ENCODE data around the gene PAOX.
"Not testable (repeated sequence)": the region's sequence is repeated elsewhere in the genome, so short reads cannot be mapped to it uniquely, and the experiment has no call there.

The PAOX gene

DNA sequence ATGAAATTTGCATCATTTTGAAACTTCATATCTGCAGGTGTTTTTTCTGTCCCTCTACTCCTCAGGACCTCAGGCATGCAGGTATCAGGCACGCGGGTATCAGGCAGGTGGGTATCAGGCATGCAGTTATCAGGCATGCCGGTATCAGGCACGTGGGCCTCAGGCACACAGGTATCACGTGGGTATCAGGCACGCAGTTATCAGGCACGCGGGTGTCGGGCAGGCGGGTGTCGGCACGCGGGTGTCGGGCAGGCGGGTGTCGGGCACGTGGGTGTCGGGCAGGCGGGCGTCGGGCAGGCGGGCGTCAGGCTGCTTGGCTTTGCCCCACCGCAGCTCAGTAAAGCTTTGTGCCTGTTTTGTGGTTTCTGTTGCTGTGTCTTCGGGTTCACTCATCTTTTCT is 36.7 kb downstream of the PAOX start:
- no peak for TF ChIP-seq GATA2 (IDR thresholded peaks at IDR 0.05; ENCODE audit: low read depth, low read length)
- no peak for TF ChIP-seq GATA3 (IDR thresholded peaks at IDR 0.05; ENCODE audit: low read depth, low read length)

DNA sequence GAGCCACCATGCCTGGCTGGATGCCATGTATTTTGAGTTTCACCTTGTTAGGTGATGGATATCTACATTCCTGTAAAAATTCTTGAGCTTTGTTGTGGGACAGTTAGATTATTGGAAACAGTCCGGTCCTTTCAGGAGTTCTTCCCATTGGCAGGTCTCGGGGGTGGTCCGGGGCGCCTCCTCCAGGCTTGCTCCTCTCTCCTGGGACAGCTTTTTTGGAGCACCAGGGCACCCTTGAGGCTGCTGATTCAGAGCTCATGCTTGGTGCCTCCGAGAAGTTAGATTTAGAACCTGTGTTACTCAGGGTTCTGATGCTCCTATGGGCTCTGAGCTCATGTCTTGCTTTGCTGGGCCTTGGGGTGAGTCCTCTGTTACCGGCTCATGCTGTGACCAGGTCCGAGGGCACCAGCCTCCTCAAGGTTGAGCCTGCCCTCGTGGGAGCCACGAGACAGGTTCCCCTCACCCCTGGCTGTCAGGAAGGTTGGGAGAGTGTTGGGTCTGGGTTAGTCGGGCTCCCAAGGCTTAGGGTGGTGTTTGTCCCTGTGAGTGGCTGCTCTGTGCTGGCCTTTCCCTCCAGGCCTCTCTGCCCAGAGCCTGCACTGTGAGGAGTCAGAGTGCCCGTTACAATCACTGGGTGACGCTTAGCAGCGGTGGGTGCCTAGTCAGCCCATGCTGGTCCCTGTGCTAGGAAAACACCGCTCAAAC is 39.4 kb downstream of the PAOX start:
- TF ChIP-seq GATA2 (IDR thresholded peaks at IDR 0.05; ENCODE audit: low read depth, low read length) (no peak), GATA3 (IDR thresholded peaks at IDR 0.05; ENCODE audit: low read depth, low read length) (no peak)

DNA sequence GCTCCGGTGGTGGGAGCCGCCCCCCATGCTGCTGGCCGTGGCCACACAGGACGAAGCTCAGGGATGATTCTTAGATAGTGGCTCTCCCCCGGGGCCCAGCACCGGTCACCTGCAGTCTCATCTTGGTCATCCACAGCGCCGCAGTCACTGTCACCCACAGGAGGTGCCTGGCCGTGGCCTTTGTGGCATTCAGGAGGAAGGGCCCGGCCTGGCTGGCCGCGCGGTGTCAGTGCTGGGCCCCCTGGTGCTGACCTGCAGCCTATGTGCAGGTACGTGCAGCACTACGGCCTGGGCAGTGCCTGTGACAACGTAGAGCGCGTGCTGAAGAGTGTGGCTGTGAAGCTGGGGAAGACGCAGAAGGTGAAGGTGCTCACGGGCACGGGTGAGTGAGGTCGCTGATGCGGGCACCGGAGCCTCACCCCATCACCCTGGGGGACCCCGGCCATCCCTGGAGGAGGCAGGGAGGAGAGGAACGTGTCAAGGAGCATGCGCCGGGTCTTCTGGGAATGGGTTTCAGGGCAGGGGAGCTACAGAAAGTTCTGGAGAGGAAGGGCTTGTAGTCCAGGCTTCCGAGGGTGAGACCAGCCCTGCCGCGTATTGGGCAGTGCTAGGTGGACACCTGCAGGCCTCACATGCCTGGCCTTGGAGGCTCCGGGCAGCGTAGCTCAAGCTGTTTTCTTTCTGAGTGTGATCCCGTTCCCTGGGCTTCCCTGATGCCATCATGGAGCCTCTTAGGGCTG is 40.3 kb downstream of the PAOX start:
- no peak for TF ChIP-seq GATA3 (IDR thresholded peaks at IDR 0.05; ENCODE audit: low read depth, low read length)
- no peak for TF ChIP-seq GATA2 (IDR thresholded peaks at IDR 0.05; ENCODE audit: low read depth, low read length)

DNA sequence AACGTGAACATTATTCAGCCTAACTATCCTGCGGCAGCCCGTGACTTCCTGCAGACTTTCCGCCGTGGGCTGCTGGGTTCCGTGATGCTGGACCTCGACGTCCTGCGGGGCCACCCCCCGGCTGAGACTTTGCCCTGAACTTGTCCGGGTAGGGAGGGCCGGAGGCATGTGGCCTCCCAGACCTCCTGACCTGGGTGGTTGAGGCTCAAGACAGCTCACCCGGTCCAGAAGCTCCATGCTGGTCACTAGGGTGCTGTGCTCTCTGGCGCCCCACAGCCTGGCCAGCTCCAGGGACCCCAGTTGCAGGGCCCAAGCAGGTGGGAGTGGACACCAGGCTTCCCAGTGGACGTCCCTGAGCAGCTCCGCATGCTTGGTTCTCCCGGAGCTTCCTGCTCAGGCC is 41.0 kb downstream of the PAOX start:
- no peak for TF ChIP-seq GATA2 (IDR thresholded peaks at IDR 0.05; ENCODE audit: low read depth, low read length)

DNA sequence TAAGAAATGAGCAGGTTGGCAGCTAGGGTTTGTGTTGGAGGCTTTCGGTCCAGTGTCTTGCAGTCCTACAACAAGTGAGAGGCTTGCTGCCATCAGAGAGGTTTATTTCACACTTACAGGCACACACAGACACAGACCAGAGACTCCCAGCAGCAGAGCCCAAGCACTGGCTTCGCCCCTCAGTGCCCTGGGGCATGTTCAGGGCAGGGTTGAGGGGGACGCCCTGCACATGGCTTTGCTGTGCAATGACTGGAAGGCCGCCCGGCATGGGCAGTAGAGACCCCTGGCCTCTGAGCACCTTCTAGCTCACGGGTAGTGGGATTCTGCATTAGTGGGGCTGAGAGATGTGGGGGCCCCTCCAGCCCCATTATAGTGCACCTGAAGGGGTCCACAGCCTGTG is 41.5 kb downstream of the PAOX start:
- TF ChIP-seq GATA2 (IDR thresholded peaks at IDR 0.05; ENCODE audit: low read depth, low read length) (no peak), GATA3 (IDR thresholded peaks at IDR 0.05; ENCODE audit: low read depth, low read length) (no peak)

DNA sequence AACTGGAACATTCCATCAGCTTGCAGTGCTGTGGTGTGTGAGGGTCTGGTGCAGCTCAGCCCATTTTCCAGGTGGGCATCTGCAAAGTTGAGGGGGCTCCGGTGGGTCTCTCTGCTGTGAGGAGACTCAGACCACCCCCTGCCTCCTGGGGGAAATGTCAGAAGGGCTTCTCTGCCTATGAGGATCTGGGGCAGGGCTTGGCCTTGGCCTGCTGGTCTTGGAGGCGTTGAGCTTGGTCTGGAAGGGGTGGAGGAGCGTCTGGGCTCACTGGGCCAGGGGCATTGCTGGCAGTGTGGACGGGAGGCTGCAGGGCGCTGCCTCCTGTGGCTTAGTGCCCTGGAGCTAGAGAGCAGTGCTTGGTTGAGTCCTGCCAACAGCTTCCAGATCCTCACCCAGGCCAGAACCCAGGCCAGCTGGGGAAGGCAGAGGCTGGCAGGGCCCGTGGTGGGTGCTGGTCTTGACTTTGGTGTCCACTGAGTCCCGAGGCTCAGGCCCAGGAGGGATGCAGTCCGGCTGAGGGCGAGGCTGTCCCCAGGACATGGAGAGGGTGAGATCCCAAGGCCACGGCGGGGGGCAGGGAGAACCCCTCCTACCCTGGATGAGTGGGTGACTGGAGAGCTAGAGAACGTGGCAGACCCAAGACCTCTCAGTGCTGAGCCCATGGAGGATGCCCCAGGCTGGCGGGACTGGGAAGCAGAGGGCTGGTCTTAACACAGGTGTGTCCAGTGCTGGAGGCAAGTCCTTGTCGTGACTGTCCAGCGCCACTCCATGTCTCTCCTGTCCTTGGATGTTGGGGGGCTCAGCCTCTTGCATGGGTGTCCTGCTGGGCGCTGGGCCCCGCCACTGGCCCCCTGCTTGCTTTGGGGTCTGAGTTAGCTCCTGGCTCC is 42.5 kb downstream of the PAOX start:
- TF ChIP-seq GATA2 (IDR thresholded peaks at IDR 0.05; ENCODE audit: low read depth, low read length) (no peak), GATA3 (IDR thresholded peaks at IDR 0.05; ENCODE audit: low read depth, low read length) (no peak)

DNA sequence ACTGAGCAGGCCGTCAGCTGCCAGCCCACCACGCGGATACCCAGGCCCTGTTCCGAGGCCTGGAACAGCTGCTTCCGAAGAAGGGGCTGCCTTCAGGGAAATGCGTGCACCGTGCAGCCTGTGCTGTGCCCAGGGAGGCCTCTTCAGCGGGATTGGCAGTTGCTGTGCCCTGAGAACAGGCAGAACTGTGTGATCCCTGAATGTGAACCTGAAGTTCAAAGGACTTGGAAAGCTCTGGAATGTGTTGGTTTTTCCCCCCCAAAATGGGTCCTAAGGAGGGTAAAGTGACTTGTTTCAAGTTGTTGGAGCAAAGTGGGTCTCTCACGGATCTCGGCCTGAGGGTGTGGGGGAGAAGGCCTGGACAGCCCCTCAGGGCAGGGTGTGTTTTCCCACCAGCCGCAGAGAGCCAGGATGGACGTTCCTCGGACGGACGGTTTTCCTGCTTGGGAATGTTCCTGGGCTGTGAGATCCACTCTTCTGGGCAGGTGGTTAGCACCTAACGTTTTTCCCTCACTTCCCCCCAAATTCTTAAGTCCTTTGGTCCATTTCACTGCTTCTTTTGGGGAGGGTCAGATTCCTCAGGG is 43.3 kb downstream of the PAOX start:
- TF ChIP-seq GATA2 (IDR thresholded peaks at IDR 0.05; ENCODE audit: low read depth, low read length) (no peak), GATA3 (IDR thresholded peaks at IDR 0.05; ENCODE audit: low read depth, low read length) (no peak)

DNA sequence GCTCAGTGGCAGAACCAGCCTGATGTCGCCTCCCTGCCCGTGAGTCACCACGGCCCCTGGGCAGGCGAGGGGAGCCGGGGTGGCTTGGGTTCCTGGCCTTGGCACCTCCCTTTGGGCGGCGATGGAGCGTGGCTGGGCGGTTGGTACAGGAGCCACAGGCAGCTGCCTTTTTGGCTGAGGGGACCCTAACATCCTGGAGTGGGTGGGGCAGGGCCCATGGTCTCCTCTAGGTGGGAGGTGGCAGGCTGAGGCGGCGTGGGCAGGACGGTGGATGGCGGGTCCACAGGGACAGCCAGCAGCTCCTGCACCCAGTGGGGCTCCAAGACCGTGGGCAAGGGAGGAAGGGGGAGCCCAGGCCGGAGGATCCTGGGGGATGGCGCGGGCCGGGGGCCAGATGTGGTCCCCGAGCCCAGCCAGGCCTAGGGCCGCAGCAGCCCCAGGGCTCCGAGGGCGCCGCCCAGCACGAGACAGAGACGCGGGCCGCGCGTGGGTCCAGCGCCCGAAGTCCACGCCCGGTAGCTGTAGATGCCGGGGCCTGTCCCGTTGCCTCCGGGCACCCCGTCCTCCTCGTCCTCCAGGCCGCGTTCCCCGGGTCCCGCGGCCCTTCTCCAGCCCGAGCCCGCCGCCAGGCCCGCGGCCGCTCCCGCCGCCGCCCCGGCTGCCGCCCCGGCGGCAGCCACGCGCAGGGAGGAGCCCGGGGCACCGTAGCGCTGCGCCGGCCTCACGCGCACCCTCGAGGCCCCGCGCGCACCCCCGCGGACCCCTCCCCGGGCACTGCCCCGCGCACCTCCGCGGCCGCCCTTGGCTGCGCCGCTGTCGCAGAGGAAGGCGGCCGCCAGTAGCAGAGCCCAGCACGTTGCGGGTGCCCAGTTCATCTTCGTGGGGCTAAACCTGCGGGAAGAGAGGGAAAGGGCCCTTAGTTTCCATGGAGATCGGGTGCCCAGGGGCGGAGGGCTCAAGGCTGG is 44.0 kb downstream of the PAOX start:
- TF ChIP-seq GATA2 (IDR thresholded peaks at IDR 0.05; ENCODE audit: low read depth, low read length) (no peak), GATA3 (IDR thresholded peaks at IDR 0.05; ENCODE audit: low read depth, low read length) (no peak)

DNA sequence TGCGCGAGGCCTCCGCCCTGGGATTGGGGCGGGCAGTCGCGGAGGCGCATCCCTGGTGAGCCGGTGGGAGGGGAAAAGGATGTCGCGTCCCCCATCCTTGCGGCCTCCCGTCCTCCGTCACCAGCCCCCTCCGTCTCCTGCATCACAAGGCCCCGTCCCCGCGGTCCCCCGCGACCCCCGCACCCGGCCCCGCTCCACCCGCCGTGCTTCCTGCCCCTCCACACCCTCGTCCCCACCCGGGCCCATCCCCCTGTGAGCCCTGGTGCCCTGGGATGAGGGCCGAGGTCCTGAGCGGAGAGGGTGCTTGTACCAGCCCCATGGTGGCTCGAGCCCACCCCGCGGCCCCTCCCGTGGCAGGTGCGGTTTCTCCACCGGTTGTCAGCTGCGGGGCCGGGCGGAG is 45.5 kb downstream of the PAOX start, which contains the start of gene SPRN:
Gene SPRN (minus strand): TSS at position 25 of the 400 bp plus-strand sequence. CDS start 944 bp downstream, outside the sequence.
- not testable (repeated sequence) for TF ChIP-seq GATA3, GATA2 (IDR thresholded peaks at IDR 0.05; ENCODE audit: low read depth, low read length)

DNA sequence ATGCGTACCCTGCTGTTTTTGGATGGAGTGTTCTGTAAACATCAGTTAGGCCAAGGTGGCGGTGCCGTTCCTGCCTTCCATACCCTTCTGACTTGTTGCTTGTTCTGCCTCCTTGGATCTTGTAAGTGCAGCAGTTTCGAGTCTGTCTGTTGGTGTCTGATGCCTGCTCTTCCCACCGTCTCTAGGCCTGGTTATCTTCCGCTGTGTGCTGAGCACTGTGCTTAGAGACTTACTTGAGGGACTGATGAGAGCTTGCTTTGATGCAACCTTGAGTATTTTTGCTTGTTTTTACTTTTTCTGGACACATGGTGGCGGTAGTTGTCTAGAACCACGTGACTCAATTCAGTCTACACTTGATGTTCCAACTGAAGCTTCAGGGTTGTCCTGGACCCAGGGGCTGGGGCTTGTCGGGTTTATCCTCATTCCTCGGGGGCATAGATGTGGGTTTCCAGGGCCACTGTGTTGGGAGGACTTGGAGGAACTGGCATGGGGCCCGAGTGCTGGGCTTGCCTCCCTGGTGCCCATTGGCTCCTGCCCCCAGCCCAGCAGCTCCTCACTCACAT is 59.7 kb downstream of the PAOX start:
- TF ChIP-seq GATA2 (IDR thresholded peaks at IDR 0.05; ENCODE audit: low read depth, low read length), result no peak
- TF ChIP-seq GATA3 (IDR thresholded peaks at IDR 0.05; ENCODE audit: low read depth, low read length), result no peak

DNA sequence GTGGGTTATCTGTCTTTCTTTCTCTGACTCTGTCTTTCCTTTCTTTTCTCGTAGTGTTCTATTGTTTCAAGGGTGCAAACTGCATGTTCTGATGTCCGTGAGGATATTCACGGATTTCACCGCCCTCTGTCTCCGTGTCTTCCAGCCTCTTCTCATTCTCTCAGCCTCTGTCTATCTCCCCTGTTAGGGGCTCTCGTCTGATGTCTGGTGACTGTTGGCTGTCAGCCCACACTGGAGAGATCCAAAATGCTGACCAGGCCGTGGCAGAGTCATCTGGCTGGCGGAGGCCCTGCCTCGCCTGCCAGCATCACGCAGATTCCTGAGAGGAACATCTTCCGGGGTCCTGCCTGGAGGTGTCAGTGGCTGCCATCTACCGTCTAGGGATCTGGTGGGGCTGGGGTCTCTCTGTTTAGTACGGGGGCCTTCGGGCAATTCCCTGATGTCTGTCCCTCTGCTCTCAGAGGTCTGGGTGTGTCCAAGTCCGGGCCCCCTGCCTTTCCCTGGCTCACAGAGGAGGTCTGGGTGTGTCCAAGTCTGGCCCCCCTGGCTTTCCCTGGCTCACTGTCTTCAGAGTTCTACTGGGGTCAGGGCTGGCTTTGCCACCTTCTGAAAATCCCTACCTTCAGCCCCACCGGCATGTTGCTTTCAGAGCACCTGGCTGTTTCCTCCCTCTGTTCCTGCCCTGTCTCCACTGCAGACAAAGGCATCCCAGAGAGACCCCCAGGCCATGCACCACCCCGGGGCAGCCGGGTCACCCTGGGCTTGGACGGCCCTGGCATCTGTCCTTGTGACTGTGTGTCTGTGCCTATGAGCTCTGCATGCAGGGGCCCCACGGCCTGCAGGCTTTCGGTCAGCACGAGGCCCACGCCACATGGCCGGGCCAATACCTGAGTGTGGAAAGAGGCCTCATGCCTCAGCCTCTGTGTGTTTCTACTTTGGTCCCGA is 60.7 kb downstream of the PAOX start:
- TF ChIP-seq GATA3 (IDR thresholded peaks at IDR 0.05; ENCODE audit: low read depth, low read length) (no peak), GATA2 (IDR thresholded peaks at IDR 0.05; ENCODE audit: low read depth, low read length) (no peak)

Data from SH-SY5Y (cell line).